Right forelimb (tissue), 1 donor: ENCODE data around the gene ABHD8.
"Not testable (repeated sequence)": the region's sequence is repeated elsewhere in the genome, so short reads cannot be mapped to it uniquely, and the experiment has no call there.

Experiments
- DNase-seq: peaks from one replicate; pipeline ENCODE4 v3.0.0-alpha.2; 2018

ABHD8 gene

DNA sequence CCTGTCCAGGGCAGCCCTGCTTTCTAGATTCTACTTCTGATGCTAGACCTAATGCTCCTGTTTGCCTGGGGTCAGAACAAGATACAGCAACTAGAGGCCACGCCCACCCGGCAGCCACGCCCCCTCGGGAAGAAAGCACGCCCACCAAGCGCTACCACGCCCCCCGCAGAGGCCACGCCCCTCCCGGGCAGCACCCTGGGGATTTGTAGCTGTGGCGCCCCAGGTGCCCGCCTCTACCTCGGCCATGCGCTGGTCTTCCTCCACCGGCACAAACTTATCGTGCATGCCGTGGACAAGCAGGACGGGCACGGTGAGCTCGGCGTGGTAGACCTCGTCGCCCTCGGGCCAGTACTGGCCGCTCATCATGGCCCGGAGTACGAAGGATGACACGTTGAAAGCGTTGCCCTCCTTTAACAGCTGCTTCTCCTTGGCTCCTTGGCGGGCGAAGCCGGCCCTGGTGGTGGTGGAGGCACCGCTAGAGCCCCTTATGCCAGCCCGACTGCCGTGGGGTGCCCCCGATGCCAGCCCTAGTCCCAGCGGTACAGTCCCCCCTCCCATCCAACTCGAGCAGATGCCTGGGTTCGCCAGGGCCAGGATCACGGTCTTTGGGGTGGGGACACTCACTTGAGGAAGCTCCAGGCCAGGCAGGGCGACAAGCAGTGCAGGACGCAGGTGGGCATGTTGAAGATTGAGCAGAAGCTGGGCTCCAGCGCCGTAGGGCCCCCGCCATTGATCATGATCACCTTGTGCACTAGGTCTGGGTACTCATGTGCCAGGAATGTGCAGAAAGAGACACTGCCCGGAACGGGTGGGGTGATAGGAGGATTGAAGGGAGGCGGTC lies 9.0 kb downstream of the ABHD8 start:
- DNase-seq = no peak

DNA sequence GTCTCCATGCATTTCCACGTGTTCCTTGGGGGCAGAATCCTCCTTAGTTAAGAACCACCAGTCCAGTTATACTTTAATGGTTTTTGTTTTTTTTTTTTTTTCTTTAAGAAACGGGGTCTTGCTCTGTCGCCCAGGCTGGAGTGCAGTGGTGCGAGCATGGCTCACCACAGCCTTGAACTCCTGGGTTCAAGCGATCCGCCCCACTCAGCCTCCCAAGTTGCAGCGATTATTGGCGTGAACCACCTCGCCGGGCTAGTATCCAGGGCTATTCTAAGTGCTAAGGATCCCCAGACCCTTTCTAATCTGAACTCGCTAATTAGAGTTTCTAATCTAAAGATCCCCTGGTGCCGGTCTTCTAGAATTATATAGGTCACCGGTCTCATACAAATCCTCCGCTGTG lies 9.6 kb downstream of the ABHD8 start:
- DNase-seq = no peak

DNA sequence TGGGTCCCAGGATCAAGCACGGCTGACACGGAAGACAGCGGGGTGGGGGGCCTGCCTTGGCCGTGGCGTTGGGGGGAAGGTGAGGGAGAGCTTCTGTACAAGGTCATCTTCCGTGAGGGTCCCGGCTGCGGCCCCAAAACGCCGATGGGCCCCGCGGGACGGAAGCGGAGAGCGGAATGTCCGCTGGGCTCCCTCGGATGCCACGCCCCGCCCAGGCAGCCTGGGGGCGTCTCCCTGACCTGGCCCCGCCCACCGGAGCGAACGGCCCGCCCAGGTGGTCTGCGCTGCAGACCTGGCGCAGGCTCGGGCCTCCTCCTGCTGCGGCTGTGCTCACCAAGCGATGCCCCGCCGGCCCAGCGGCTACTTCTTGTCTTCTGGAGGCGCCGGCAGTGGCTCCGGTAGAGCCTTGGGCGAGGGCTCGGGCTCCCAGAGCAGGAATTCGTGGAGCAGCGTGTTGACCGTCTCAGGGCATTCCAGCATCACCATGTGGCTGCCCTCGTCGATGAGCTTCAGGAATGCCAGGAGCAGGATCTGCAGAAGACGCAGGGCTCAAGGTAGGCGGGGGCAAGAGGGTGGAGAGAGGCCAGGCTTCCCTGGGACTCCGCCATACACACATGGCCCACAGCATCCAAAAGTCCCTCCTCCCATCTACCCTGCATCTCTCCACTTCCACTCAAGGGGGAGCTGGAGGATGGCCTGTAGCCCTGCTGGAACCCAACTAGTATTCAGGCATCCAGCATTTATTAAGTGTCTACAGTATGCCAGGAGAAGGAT lies 10.7 kb downstream of the ABHD8 start:
- DNase-seq = peak; percentile 80

DNA sequence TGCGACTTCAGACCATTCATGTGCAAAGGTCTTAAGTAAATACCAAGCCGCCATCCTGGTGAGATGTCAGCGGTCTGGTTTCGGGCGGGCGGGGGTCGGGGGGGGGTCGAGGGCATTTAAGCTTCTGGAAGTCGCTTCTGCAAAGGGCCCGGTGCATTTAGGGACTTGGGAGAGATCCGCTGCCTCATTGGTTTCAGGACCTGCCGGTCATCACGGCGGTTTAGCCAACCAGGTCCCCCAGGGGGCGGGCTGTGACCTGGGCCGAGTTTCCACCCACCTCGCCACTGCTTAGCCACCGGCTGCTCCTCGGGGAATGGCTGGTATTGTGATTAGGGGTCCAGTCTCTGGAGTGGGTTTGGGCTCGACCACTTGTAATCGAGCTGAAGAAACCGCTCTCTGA lies 13.7 kb downstream of the ABHD8 start:
- no peak for DNase-seq

DNA sequence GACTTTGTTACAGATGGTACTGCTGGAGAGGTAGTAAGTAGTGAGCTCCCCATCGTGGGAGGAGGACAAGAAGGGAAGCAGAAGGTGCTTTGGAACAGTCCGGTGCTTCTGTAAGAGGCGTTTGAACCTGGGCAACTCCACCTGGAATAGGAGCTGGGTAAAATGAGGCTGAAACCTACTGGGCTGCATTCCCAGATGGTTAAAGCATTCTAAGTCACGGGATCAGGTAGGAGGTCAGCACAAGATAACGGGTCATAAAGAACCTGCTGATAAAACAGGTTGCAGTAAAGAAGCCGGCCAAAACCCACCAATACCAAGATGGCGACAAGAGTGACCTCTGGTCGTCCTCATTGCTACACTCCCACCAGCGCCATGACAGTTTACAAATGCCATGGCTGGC lies 16.5 kb downstream of the ABHD8 start:
- DNase-seq = no peak

DNA sequence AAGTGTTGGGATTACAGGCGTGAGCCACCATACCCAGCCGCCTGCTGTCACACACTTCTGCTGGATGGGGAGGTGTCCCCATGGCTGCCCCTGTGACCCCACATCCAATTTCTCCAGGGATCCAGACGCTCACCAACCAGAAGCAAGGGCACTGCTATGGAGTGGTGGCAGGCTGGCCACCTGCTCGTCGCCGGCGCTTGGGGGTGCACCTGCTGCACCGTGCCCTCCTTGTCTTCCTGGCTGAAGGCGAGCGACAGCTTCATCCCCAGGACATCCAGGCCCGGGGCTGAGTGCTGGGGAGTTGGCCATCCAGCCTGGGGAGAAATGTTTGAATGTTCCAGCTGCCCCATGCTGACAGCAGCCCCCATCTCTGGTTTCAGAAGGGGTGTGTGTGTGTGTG lies 17.0 kb downstream of the ABHD8 start:
- no peak for DNase-seq

DNA sequence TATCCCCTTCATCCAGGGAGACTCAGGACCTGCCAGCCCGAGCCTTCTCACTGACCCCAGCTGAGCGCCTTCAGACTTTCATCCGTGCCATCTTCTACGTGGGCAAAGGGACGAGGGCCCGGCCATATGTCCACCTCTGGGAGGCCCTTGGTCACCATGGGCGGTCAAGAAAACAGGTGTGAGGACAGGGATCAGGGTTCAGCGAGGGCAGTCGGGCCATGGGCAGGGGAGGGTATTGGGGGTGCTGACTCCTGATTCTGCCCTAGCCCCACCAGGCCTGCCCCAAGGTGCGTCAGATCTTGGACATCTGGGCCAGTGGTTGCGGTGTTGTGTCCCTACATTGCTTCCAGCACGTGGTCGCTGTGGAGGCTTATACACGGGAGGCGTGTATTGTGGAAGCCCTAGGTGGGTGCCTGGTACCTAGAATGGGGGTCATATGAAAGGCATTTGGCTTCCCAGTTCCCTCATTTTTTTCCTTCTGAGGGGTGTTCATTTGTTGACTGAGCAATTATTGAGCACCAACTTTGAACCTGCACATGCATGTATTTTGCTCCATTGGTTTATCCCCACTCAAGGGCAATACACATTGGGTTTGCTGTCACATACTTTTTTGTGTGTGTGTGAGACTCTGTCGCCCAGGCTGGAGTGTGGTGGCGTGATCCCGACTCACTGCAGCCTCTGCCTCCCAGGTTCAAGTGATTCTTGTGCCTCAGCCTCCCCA lies 17.6 kb downstream of the ABHD8 start:
- no peak for DNase-seq

DNA sequence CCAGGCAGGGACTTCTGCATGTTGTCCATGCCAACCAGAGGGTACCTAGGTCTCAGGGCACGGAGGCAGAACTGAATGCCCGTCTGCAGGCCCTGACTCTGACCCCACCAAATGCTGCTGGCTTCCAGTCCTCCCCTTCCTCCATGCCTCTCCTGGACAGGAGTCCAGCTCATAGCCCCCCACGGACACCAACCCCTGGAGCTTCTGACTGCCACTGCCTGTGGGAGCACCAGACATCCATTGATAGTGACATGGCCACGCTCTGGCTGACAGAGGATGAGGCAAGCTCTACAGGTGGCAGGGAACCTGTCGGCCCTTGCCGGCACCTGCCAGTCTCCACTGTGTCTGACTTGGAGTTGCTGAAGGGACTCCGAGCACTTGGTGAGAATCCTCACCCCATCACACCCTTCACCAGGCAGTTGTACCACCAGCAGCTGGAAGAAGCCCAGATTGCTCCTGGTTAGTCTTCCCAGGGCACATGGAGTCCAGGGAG lies 19.7 kb downstream of the ABHD8 start:
- no peak for DNase-seq

DNA sequence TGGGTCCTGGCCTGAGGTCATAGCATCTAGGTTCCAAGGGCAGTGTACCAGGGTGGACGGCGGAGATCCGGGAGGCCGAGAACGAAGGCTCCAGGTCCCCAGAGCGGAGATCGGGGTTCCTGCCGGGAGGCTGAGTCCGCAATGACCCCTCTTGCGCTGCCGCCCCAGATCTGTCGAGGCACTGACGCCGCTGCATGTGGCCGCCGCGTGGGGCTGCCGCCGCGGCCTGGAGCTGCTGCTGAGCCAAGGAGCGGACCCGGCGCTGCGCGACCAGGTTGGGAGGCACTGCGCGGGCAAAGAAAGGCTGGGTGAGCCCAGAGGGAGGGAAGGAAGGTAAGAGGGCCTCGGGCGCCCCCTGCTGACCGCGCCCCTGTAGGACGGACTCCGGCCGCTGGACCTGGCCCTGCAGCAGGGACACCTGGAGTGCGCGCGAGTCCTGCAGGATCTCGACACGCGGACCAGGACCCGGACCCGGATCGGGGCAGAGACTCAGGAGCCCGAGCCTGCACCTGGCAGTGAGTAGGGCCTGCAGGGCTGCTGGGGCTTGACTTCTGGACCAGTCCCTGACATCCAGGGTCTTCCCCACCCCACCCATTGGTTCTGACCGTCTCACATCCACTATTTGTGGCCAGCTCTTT lies 20.6 kb downstream of the ABHD8 start:
- DNase-seq = peak; percentile 89

DNA sequence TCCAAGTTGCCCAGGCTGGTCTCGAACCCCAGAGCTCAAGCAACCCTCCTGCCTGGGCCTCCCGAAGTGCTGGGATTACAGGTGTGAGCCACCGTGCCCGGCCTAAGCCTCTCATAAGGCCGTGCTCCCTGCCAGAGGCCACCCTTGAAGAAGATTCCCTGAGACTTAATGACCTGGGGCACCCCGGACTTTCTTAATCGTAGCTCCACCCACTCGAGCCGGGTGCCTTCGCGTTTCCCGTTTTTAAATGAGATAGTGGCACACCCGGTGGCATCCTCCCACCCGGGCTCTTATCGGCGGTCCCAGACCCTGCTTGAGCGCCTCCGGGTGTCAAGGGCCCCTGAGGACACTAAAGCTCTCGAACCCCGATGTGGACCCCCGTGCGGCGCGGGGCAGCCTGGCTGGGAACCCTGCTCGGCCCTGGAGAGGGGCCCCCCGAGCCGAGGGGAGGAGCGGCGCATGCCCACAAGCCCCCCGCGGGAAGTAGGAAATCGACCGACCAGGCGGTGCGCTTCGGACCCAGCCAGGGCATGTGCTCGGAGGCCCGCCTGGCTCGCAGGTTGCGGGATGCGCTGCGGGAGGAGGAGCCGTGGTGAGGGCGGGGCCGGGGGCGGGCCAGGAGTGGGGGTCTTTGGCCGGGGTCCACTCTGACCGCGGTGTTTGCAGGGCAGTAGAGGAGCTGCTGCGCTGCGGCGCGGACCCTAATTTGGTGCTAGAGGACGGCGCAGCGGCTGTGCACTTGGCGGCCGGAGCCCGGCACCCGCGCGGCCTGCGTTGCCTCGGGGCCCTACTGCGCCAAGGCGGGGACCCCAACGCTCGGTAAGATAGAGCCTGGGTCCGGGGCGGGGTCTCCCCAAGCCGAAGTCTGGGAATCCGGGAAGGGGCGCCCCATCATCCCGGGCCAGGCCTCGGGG lies 21.6 kb downstream of the ABHD8 start, which contains the start of gene ANKLE1:
Gene ANKLE1 (plus strand): TSS at position 511 of the 914 bp plus-strand sequence. CDS start 20 bp downstream, at position 531.
- no peak for DNase-seq

DNA sequence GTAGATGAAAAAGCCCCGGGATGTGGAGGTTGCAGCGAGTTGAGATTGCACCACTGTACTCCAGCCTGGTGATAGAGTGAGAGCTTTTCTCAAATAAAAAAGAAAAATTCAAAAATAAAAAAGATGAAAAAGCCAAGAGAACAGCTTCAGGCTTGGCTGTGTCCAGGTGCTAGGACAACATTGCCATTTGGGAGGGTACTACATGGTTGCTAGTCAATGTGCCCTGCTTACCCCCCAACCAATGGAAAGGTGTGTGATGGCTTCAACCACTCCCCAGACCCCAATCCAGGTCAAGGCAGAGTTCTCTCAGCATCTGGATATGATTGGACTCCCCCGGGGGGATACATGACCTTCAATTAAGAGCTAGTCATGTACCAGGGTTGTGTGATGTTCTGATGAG lies 23.8 kb downstream of the ABHD8 start:
- DNase-seq = no peak

DNA sequence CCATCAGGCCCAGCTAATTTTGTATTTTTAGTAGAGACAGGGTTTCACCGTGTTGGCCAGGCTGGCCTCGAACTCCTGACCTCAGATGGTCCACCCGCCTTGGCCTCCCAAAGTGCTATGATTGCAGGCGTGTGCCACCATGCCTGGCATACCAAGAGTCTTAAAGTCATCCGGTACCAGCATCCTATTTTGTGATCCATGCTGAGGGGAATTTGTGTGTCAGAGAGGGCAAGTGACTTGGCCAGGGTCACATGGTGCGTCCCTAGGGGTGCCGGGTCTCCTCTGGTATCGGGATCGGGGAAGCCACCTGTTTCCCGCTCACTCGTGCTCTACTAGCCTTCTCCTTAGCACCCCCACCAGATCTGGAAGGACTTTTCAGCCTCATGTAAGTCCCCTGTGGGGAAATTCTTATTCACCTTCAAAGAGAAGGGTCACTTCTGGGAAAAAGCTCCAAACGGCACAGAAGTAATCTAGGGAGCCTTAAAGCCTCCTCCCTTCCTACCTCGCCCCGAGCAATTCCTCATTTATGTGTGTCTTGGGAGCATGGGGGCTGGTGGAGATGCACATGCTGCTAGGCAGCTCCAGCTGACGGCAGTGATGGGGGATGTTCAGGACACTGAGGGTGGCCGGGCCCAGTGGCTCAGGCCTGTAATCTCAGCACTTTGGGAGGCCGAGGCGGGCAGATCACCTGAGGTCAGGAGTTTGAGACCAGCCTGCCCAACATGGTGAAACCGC lies 27.6 kb downstream of the ABHD8 start:
- no peak for DNase-seq

DNA sequence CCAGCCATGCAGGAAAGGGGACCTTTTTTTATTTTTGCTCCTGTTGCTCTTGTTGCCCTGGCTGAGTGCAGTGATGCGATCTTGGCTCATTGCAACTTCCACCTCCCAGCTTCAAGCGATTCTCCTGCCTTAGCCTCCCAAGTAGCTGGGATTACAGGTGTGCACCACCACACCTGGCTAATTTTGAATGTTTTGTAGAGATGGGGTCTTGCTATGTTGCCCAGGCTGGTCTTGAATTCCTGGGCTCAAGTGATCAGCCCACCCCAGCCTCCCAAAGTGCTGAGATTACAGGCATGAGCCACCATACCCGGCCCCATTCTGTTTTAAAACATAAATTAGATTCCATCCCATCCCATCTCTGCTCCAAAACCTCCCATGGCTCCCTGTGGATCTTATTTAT lies 28.3 kb downstream of the ABHD8 start:
- DNase-seq = not testable (repeated sequence)

DNA sequence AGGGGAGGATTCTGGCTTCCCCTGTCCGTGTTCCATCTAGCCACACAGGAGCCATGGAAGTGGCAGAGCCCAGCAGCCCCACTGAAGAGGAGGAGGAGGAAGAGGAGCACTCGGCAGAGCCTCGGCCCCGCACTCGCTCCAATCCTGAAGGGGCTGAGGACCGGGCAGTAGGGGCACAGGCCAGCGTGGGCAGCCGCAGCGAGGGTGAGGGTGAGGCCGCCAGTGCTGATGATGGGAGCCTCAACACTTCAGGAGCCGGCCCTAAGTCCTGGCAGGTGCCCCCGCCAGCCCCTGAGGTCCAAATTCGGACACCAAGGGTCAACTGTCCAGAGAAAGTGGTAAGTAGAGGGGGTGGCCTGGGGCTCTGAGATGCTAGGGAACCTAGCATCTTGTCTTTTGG lies 34.5 kb downstream of the ABHD8 start:
- DNase-seq = no peak

DNA sequence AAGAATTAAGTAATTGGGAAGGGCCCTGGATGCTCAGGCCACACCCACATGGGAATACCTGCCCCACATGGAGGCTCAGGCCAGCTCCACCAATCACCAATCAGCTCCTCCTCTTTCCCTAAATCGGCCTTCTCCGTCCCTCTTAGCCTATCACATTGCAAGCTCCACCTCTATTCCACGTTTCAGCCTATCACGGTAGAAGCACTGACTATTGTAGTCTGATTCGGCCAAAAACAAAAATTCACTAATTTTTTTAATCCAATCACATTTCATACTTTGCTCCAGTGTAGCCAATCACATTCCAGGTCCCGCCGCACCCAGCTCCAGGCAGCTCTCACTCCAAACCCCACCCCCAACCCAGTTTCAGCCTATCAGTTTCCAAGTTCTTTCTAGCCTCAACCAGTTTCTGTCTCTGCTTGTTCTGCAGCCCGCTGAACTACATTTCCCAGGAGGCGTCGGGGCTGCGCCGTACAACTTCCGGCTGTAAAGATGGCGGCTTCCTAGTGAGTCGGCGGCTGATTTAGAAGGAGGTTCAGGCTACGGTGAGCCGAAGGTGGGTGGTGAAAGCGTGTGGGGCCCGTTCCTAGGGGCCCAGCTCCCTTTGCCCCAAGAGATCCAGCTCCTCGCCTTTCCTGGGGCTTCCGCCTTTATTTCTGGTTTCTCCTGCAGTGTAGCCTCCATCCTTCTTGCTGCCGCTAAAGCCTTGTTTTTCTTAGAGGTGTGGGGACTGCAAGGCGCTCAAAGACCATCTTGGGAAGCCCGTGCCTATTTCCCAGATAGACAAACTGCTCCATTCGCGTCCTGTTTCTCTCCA lies 36.0 kb downstream of the ABHD8 start, which contains the start of gene BABAM1:
Gene BABAM1 (plus strand): TSS at position 469 of the 814 bp plus-strand sequence. CDS start 1,364 bp downstream, outside the sequence.
- DNase-seq = peak; percentile 97

DNA sequence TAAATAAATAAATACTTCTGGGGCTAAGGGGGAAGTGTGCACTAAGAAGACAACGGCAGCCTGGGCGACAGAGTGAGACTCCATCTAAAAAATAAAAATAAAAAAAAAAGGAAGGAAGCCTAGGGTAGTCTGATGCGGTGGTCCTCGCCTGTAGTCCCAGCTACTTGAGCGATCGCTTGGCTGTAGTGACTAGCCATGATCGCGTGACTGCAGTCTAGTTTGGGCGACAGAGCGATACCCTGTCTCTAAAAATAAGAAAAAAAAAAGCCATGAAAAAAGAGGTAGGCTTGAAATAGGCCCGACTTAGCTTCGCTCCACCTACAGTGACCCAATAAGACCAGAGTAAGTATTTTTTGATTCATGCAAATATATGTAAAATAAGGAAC lies 36.6 kb downstream of the ABHD8 start:
- no peak for DNase-seq

DNA sequence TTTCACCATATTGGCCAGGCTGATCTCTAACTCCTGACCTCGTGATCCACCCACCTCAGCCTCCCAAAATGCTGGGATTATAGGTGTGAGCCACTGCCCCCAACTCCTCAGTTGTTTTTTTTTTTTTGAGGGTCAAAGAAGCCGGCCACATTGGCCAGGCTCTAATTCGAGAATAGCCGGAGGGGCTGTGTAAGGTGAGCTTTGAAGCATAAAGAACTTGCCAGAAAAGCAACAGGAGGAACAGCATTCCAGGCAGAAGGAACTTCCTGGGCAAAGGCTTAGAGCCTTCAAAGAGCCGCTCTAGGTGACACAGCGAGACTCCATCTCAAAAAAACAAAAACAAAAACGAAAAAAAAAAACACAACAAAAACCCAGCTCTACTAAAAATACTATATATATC lies 37.2 kb downstream of the ABHD8 start:
- DNase-seq = no peak

DNA sequence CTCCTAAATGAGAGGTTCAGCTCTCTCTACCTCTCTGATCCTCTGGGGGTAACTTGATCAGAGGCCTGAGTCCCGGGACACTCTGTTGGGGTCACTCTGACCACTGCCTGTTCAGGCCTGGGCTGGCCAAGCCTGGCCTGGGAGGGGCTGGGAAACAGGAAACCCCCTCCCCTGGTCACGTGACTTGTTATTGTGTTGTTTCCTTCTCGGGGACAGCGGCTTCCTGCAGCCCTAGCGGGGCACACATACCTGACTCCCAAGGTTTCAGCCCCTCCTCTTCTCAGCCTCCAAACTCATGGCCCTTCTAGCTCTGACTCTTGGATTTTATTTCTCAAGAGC lies 38.6 kb downstream of the ABHD8 start, which contains the start of gene USHBP1:
Gene USHBP1 (minus strand): TSS at position 105 of the 339 bp plus-strand sequence. CDS start 446 bp downstream, outside the sequence.
- DNase-seq = no peak

DNA sequence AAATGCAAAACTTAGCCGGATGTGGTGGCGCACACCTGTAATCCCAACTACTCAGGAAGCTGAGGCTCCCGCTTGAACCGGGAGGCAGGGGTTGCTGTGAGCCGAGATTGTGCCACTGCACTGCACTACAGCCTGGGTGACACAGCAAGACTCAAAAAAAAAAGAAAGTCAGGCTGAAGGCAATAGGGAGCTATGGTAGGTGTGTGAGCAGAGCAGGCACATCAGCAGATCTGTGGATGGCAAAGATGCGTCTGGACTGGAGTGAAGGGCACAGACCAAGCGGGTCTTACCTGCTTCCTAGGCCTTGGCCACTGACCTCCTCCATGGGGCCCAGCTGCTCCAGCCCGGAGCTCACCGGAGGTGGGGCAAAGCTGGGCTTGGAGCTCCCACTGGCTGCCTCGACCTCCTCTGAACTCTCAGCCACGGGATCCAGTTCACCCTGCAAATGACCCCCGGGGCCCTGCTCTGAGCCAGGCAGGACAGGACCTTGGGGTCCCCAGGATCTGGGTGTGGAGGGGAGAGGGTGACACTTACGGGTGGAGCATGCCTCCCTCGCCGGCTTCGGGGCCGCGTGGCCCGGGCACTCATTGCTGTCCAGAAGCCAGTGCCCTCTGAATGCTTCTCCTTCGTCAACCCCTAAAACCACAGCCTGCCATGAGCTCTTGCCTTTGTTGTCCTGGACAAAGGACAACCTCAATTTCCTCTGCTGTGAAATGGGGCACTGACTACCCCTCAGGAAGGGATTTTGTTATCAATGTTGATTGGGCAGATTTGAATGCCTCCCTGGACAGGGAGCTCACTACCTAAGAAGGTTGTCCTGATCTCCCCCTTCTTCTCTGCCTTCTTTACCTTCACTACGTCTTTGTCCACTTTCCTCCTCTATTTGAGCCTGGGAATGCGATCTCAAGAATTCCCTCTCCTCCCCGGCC lies 39.2 kb downstream of the ABHD8 start:
- DNase-seq = no peak
